H1 (cell line): ENCODE data around the gene KNCN. TPM values are rescaled to one million over a fixed set of nuclear protein-coding genes. Genes with fewer than 3 reads are reported as not detected.

Source experiments
- CHD7 ChIP-seq: fragments of 300-600 bp; sonication (generic); IDR thresholded peaks from 2 replicates; pipeline ENCODE4 v1.7.1; 2012; ENCODE audit warnings: low read length, moderate library complexity, mild to moderate bottlenecking, inconsistent platforms; ENCODE audit not compliant: insufficient replicate concordance
- E2F6 ChIP-seq: IDR thresholded peaks from 2 replicates; pipeline ENCODE4 v1.6.1; 2012; ENCODE audit warnings: inconsistent platforms
- POLR2AphosphoS5 ChIP-seq: IDR thresholded peaks from 2 replicates; pipeline ENCODE4 v1.6.1; 2011; ENCODE audit warnings: low read depth, low read length
- RXRA ChIP-seq: IDR thresholded peaks from 2 replicates; pipeline ENCODE4 v1.6.1; 2011; ENCODE audit warnings: low read depth, mild to moderate bottlenecking, low read length, moderate library complexity; ENCODE audit not compliant: insufficient read depth
- TAF7 ChIP-seq: optimal IDR thresholded peaks from 2 replicates; pipeline ENCODE3; 2011; ENCODE audit warnings: low read depth, mild to moderate bottlenecking, inconsistent platforms, low read length, moderate library complexity, borderline replicate concordance
- polyA plus RNA-seq, 7 experiments: library from polyadenylated mRNA; depleted of rRNA in 3 of 7; stranded (reverse) in 5 of 7; unstranded in 2 of 7; fragments of >200 nt in 5 of 7; fragments of 200-250 nt in 2 of 7; gene quantifications; 1 replicate in 5 of 7; 2 replicates in 1 of 7; 4 replicates in 1 of 7; pipeline versions ENCODE4 v1.2.1 to v1.2.3, GENCODE V29; 2011 to 2013; ENCODE audit warnings: missing spikeins in 2 of 7, mixed read lengths in 2 of 7
- total RNA-seq: library from RNA; stranded (reverse); fragmentation: NEBNext Ultra II Directional; extraction: Animal tissue kit (Norgen Biotek cat#: 25700); gene quantifications from 2 replicates; pipeline ENCODE4 v1.2.1, GENCODE V29; 2021

The KNCN gene
- total and polyA plus RNA-seq, 2 of the 8 experiments (the other 6 are each of a cell fraction or from before 2014, with no cell fraction given) = not detected

- TF ChIP-seq RXRA = no peak
- no peak for TF ChIP-seq TAF7
- TF ChIP-seq CHD7 = no peak
- no peak for TF ChIP-seq E2F6
- no peak for TF ChIP-seq POLR2AphosphoS5
Measured at GRCh38 chr1:46549697-46550681, 1.5 kb downstream of the KNCN start (continued).
